Loucy (cell line): Measurements from ENCODE around the gene CD53.
A peak's percentile ranks its signal among the peaks of the same experiment; 100 is the strongest.

ENCODE experiments used
- H2AFZ ChIP-seq: fragments of 200-600 bp; sonication (generic); 2 replicates; pipeline ENCODE4 v1.6.0; 2016; ENCODE audit warnings: antibody characterized with exemption, mild to moderate bottlenecking, low read length, moderate library complexity
- H3F3A ChIP-seq: fragments of 200-600 bp; 2 replicates; pipeline ENCODE4 v1.6.0; 2016; ENCODE audit warnings: antibody characterized with exemption, low read depth, mild to moderate bottlenecking
- H3K27me3 ChIP-seq: fragments of 200-600 bp; sonication (generic); 2 replicates; pipeline ENCODE4 v1.6.1; 2014; ENCODE audit warnings: low read length, mild to moderate bottlenecking; ENCODE audit not compliant: insufficient read depth, poor library complexity, severe bottlenecking
- H3K36me3 ChIP-seq: fragments of 200-600 bp; sonication (generic); 2 replicates; pipeline ENCODE4 v1.6.1; 2016; ENCODE audit warnings: low read length; ENCODE audit not compliant: insufficient read depth
- H3K4me1 ChIP-seq: fragments of 200-600 bp; sonication (generic); 2 replicates; pipeline ENCODE4 v1.5.1; 2014; ENCODE audit warnings: low read length, mild to moderate bottlenecking; ENCODE audit not compliant: insufficient read depth, poor library complexity, severe bottlenecking
- H3K4me2 ChIP-seq: fragments of 200-600 bp; sonication (generic); 2 replicates; pipeline ENCODE4 v1.6.0; 2014; ENCODE audit warnings: antibody characterized with exemption, low read length, low read depth, mild to moderate bottlenecking; ENCODE audit not compliant: poor library complexity, severe bottlenecking
- H3K4me3 ChIP-seq: fragments of 200-600 bp; sonication (generic); 2 replicates; pipeline ENCODE4 v1.5.1; 2014; ENCODE audit warnings: low read length, mild to moderate bottlenecking, mixed read lengths; ENCODE audit not compliant: poor library complexity, severe bottlenecking
- H3K79me2 ChIP-seq: fragments of 200-600 bp; sonication (generic); 2 replicates; pipeline ENCODE4 v1.6.1; 2014; ENCODE audit warnings: low read length; ENCODE audit not compliant: insufficient read depth
- H3K9ac ChIP-seq: fragments of 200-600 bp; sonication (generic); 2 replicates; pipeline ENCODE4 v1.6.0; 2014; ENCODE audit warnings: mild to moderate bottlenecking, low read depth, low read length, moderate library complexity; ENCODE audit not compliant: poor library complexity, severe bottlenecking
- H3K9me2 ChIP-seq: fragments of 200-600 bp; sonication (generic); replicated peaks from 2 replicates; pipeline ENCODE4 v1.6.1; 2016; ENCODE audit warnings: low read depth, low read length, mixed read lengths
- H3K9me3 ChIP-seq: fragments of 200-600 bp; sonication (generic); 2 replicates; pipeline ENCODE4 v1.6.1; 2014; ENCODE audit warnings: mild to moderate bottlenecking, antibody characterized with exemption, low read length, low read depth; ENCODE audit not compliant: insufficient read depth
- H4K20me1 ChIP-seq: fragments of 200-600 bp; sonication (generic); 2 replicates; pipeline ENCODE4 v1.6.0; 2014; ENCODE audit warnings: antibody characterized with exemption, low read length, mild to moderate bottlenecking; ENCODE audit not compliant: insufficient read depth, poor library complexity, severe bottlenecking
- EZH2phosphoT487 ChIP-seq: fragments of 200-600 bp; IDR thresholded peaks from 2 replicates; pipeline ENCODE4 v1.6.1; 2018; ENCODE audit warnings: antibody characterized with exemption, mild to moderate bottlenecking, moderate library complexity, borderline replicate concordance
- TF ChIP-seq, protein P1 (sequence below): fragments of 200-600 bp; sonication (generic); conservative IDR thresholded peaks from 2 replicates; pipeline ENCODE4 v1.5.1; 2014; ENCODE audit warnings: mild to moderate bottlenecking, antibody characterized with exemption, low read length

The CD53 gene

DNA sequence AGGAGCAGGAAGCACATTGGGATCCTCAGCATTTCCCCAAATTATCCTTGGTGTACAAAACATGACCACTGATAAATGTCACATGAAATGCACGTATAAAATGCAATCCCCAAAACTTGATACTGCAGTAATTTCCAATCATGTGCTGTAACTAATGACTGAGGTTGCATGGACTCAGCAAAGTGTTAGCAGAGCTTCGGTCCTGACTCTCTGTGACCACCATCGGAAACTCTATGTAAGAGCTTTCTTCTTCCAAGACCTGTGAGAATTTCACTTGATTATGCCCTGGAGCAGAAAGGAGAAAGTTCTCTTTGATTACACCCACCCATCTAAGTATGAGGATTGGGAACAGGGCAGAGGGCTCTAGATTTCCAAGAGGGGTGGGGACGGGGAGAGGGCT lies 908 bp downstream of the CD53 start:
- Histone ChIP-seq H2AFZ (no peak overlapping the region), H3K4me3 (peak overlapping the region; percentile 88), H3K9me3 (no peaks in the 10 kb centered on the region), H3K4me1 (peaks cover 55% of the 10 kb centered on the region), H3K9ac (peak overlapping the region; percentile 83), H4K20me1 (peaks cover 17% of the 10 kb centered on the region), H3K27me3 (no peaks in the 10 kb centered on the region), H3K79me2 (peaks cover 56% of the 10 kb centered on the region), H3F3A (peaks cover 7% of the 10 kb centered on the region; the same call in 1 of the 2 replicates), H3K4me2 (peak overlapping the region; percentile 95), H3K36me3 (no peaks in the 10 kb centered on the region), H3K9me2 (no peaks in the 10 kb centered on the region)
- TF ChIP-seq EZH2phosphoT487 = no peak
- TF ChIP-seq, protein P1, sequence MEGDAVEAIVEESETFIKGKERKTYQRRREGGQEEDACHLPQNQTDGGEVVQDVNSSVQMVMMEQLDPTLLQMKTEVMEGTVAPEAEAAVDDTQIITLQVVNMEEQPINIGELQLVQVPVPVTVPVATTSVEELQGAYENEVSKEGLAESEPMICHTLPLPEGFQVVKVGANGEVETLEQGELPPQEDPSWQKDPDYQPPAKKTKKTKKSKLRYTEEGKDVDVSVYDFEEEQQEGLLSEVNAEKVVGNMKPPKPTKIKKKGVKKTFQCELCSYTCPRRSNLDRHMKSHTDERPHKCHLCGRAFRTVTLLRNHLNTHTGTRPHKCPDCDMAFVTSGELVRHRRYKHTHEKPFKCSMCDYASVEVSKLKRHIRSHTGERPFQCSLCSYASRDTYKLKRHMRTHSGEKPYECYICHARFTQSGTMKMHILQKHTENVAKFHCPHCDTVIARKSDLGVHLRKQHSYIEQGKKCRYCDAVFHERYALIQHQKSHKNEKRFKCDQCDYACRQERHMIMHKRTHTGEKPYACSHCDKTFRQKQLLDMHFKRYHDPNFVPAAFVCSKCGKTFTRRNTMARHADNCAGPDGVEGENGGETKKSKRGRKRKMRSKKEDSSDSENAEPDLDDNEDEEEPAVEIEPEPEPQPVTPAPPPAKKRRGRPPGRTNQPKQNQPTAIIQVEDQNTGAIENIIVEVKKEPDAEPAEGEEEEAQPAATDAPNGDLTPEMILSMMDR = no peak

DNA sequence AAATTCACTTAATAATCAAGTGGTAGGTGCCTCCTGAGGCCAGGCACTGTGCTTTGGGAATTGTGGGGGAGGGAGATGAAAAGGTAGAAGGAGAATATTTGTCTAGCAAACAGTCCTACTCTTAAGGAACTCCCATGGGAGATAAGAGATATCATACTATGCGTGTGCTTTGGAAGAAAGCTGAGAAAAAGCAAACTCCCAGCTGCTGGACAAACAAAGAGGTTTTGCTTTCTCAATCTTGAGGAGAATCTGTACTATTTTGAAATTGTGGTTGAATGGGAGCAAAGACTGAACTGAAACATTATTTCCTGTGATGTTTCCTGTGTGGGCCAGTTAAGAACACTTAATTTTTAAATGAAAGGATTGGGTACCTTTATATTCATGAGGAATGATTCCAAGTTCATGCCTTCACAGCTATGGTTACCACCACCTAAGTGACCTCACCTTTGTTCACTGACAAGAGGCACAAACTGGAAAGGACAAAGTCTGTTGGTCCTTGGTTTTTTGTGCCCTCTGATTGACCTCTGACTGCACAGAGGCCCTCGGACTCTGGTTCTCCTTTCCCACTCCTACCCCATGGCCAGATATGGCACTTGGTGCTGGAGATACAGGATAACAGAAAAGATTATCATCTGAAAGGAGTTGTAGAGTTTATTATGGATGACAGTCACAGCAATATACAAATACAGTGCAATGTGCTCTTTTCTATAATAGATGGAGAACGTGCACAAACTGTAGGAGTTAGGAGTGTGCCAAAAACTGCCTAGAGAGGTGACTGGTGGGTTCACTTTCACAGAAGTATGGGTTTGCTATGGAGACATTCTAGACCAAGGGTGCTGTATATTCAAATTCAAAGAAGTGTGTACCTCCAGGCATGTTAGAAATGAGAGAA lies 1.6 kb downstream of the CD53 start:
- Histone ChIP-seq H3K79me2 (peaks cover 63% of the 10 kb centered on the region), H3K9me2 (no peaks in the 10 kb centered on the region), H4K20me1 (peaks cover 24% of the 10 kb centered on the region), H3K4me1 (peaks cover 62% of the 10 kb centered on the region), H3K9me3 (no peaks in the 10 kb centered on the region), H3K9ac (peak overlapping the region; percentile 83), H2AFZ (peak overlapping the region; percentile 58), H3F3A (peaks cover 7% of the 10 kb centered on the region; the same call in 1 of the 2 replicates), H3K4me3 (peak overlapping the region; percentile 88), H3K27me3 (no peaks in the 10 kb centered on the region), H3K4me2 (peak overlapping the region; percentile 95), H3K36me3 (no peaks in the 10 kb centered on the region)
- TF ChIP-seq, protein P1 = no peak
- TF ChIP-seq EZH2phosphoT487 = no peak

DNA sequence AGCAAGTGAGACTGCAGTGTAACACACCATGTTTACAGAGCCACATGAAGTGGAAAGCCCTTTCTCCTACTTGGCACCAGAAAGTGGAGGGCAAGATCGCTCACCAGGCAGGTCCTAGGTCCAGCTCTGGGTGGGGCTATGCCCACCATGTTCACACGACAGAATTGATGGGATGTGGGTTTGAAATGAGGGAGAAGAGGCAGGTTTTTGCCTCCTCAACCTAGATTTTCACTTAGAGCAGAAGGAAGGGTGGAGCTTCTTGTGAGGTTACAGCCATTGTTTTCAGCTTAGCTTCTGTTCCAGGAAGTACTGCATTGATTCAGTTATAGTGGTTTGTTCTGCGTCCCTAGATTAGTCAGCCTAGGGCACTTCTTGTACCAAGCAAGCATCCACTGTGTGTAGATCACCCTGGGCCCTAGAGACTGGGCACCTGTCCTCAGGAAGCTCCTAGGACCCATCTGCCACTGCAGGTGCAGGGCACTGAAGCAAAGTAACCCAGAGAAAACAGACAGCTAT lies 2.3 kb downstream of the CD53 start:
- peaks cover 69% of the 10 kb centered on the region for H3K4me1 ChIP-seq
- H3K9me2 ChIP-seq = no peaks in the 10 kb centered on the region
- H4K20me1 ChIP-seq = peaks cover 31% of the 10 kb centered on the region
- no peaks in the 10 kb centered on the region for H3K36me3 ChIP-seq
- peak overlapping the region; percentile 58 for H2AFZ ChIP-seq
- peaks cover 70% of the 10 kb centered on the region for H3K79me2 ChIP-seq
- H3K4me2 ChIP-seq = peak overlapping the region; percentile 95
- TF ChIP-seq EZH2phosphoT487 = no peak
- no peaks in the 10 kb centered on the region for H3K9me3 ChIP-seq
- peak overlapping the region; percentile 83 for H3K9ac ChIP-seq
- H3K27me3 ChIP-seq = no peaks in the 10 kb centered on the region
- peak overlapping the region; percentile 88 for H3K4me3 ChIP-seq
- peaks cover 7% of the 10 kb centered on the region; the same call in 1 of the 2 replicates for H3F3A ChIP-seq
